Stomach (tissue), 9 donors: ENCODE data around the gene HDDC2. TPM values are rescaled to one million over a fixed set of nuclear protein-coding genes. Genes with fewer than 3 reads are reported as not detected.

Source experiments
- DNase-seq, 2 donors: peaks; one replicate each; pipeline versions ENCODE4 v3.0.0 to v3.0.0-alpha.2; 2013 to 2019
- H3K27ac ChIP-seq, 5 donors: fragments of 200-600 bp in 4 of 5; sonication (generic) in 4 of 5; one replicate each; pipeline ENCODE4 v1.5.1; 2013 to 2019; ENCODE audit warnings: mild to moderate bottlenecking in 1 of 5, moderate library complexity in 1 of 5
- H3K27me3 ChIP-seq, 3 donors: fragments of 200-600 bp; sonication (generic); one replicate each; pipeline ENCODE4 v1.5.1; 2017 to 2019; ENCODE audit warnings: mixed run types in 1 of 3
- H3K36me3 ChIP-seq, 4 donors: fragments of 200-600 bp; sonication (generic); 1 replicate in 3 of 4; 2 replicates in 1 of 4; pipeline ENCODE4 v1.5.1; 2016 to 2019
- H3K4me1 ChIP-seq, 4 donors: fragments of 200-600 bp; sonication (generic); one replicate each; pipeline ENCODE4 v1.5.1; 2016 to 2019
- H3K4me3 ChIP-seq, 4 donors: fragments of 200-600 bp; sonication (generic) in 3 of 4; one replicate each; pipeline ENCODE4 v1.5.1; 2016 to 2019; ENCODE audit warnings: mild to moderate bottlenecking in 1 of 4
- H3K9me3 ChIP-seq, 4 donors: fragments of 200-600 bp; sonication (generic); one replicate each; pipeline ENCODE4 v1.5.1; 2016 to 2019
- CTCF ChIP-seq, 7 experiments: fragments of 450-650 bp in 4 of 7; fragments of 200-600 bp in 3 of 7; sonication (generic) in 3 of 7; IDR thresholded peaks; one replicate each; pipeline ENCODE4 v1.5.1; 2016 to 2019; ENCODE audit warnings: antibody characterized with exemption in 7 of 7, control low read depth in 2 of 7, mild to moderate bottlenecking in 1 of 7
- EP300 ChIP-seq: sonication (generic); formaldehyde crosslinking; IDR thresholded peaks from one replicate; pipeline ENCODE4 v1.6.1; 2017; ENCODE audit warnings: antibody characterized with exemption
- POLR2A ChIP-seq, 4 donors: fragments of 450-650 bp; IDR thresholded peaks; one replicate each; pipeline ENCODE4 v1.6.1; 2016; ENCODE audit warnings: antibody characterized with exemption in 4 of 4, control low read depth in 2 of 4, mild to moderate bottlenecking in 1 of 4, moderate library complexity in 1 of 4
- POLR2AphosphoS5 ChIP-seq, 3 donors: sonication (generic); formaldehyde crosslinking; IDR thresholded peaks; one replicate each; pipeline ENCODE4 v1.6.1; 2016; ENCODE audit warnings: antibody characterized with exemption in 3 of 3
- WGBS, 5 donors: extraction: QIAGEN DNeasy Blood & Tissue Kit in 3 of 5; methylation state at CpG; one replicate each; pipeline versions ENCODE4 v1.1.5 to v1.1.7; 2013 to 2018; 5-methylcytosine and 5-hydroxymethylcytosine counted together
- intact Hi-C: fragments of 100-400 bp; cut with DNase I; formaldehyde crosslinking; loops from one replicate; pipeline ENCODE4 v1.15.1; 2023; ENCODE audit warnings: low total_unique reads
- polyA plus RNA-seq, 3 donors: library from polyadenylated mRNA; stranded (reverse); fragments of 200-250 nt; gene quantifications; one replicate each; pipeline ENCODE4 v1.2.3, GENCODE V29; 2013
- total RNA-seq, 5 donors: library from RNA; depleted of rRNA; stranded (reverse); fragments of >200 nt; gene quantifications; one replicate each; pipeline versions ENCODE4 v1.1.0 to v1.2.3, GENCODE V29; 2014 to 2016
- donor health status: healthy with polysubstance abuse.
- donor health status: Bipolar disorder and iron deficiency.
- donor health status: healthy.

The HDDC2 gene
- total and polyA plus RNA-seq, 8 donors, result 7.6 to 145 (median 48.0) TPM; not detected in 1

- no peaks in the 10 kb centered on the region for H3K9me3 ChIP-seq
- 35 to 57% (median 52%) methylated on average over 3 of the region's 3 CpGs for WGBS, 5 donors
- no peak for TF ChIP-seq POLR2AphosphoS5 (IDR thresholded peaks at IDR 0.05)
- TF ChIP-seq EP300, result no peak
- no peak for TF ChIP-seq CTCF (IDR thresholded peaks at IDR 0.05)
- no peak for TF ChIP-seq POLR2A (IDR thresholded peaks at IDR 0.05)
- no peaks in the 10 kb centered on the region for H3K27me3 ChIP-seq
- H3K4me1 ChIP-seq, result peaks cover 4 to 34% (median 23%) of the 10 kb centered on the region in 4 donors
- intact Hi-C loops, result no loop called here
- no peak overlapping the region for H3K27ac ChIP-seq
- no peak overlapping the region for H3K4me3 ChIP-seq
- DNase-seq, result peak in 1 of 2 donors; percentile 62
- peaks cover 15 to 81% (median 72%) of the 10 kb centered on the region in 4 donors for H3K36me3 ChIP-seq
Observed at GRCh38 chr6:125294925-125295324, 6.8 kb downstream of the HDDC2 start.

GRCh38 chr6:125294036-125294435 lies 7.7 kb downstream of the HDDC2 start:
- no peaks in the 10 kb centered on the region for H3K9me3 ChIP-seq
- H3K36me3 ChIP-seq, result peaks cover 15 to 78% (median 71%) of the 10 kb centered on the region in 4 donors
- 93 to 100% (median 97%) methylated on average over 1 of the region's 1 CpG for WGBS, 5 donors
- H3K27me3 ChIP-seq, result no peaks in the 10 kb centered on the region
- TF ChIP-seq CTCF (IDR thresholded peaks at IDR 0.05) (no peak), POLR2A (IDR thresholded peaks at IDR 0.05) (no peak), POLR2AphosphoS5 (IDR thresholded peaks at IDR 0.05) (no peak), EP300 (no peak)
- H3K4me3 ChIP-seq, result no peak overlapping the region
- intact Hi-C loops, result no loop called here
- H3K4me1 ChIP-seq, result peaks cover 0 to 26% (median 18%) of the 10 kb centered on the region in 4 donors
- H3K27ac ChIP-seq, result no peak overlapping the region
- DNase-seq, result no peak

- peaks cover 15 to 73% (median 68%) of the 10 kb centered on the region in 4 donors for H3K36me3 ChIP-seq
- DNase-seq, result no peak
- intact Hi-C loops, result no loop called here
- TF ChIP-seq EP300, result no peak
- no peak for TF ChIP-seq CTCF (IDR thresholded peaks at IDR 0.05)
- no peaks in the 10 kb centered on the region for H3K9me3 ChIP-seq
- H3K27me3 ChIP-seq, result no peaks in the 10 kb centered on the region
- WGBS, 5 donors, result 92 to 96% (median 96%) methylated on average over 3 of the region's 3 CpGs
- H3K4me3 ChIP-seq, result no peak overlapping the region
- no peak overlapping the region for H3K27ac ChIP-seq
- peaks cover 0 to 23% (median 17%) of the 10 kb centered on the region in 4 donors for H3K4me1 ChIP-seq
Observed at GRCh38 chr6:125293587-125293986, 8.2 kb downstream of the HDDC2 start.

- Histone ChIP-seq H3K9me3 (peaks cover 0 to 17% (median 5%) of the 10 kb centered on the region in 4 donors), H3K27ac (no peak overlapping the region), H3K36me3 (peaks cover 12 to 80% (median 72%) of the 10 kb centered on the region in 4 donors), H3K27me3 (no peaks in the 10 kb centered on the region), H3K4me3 (no peak overlapping the region), H3K4me1 (no peaks in the 10 kb centered on the region)
- WGBS, 5 donors, result 91 to 96% (median 94%) methylated on average over 9 of the region's 9 CpGs
- TF ChIP-seq EP300, result no peak
- no peak for TF ChIP-seq POLR2AphosphoS5 (IDR thresholded peaks at IDR 0.05)
- TF ChIP-seq POLR2A (IDR thresholded peaks at IDR 0.05), result no peak
- TF ChIP-seq CTCF (IDR thresholded peaks at IDR 0.05), result no peak
- intact Hi-C loops, result no loop called here
- DNase-seq, result no peak
Observed at GRCh38 chr6:125287718-125288117, 14.0 kb downstream of the HDDC2 start.
